Lower lobe of right lung (tissue), 2 donors: Measurements from ENCODE around the gene RNPEPL1. TPM values are rescaled to one million over a fixed set of nuclear protein-coding genes. Genes with fewer than 3 reads are reported as not detected.
"Not testable (repeated sequence)": the region's sequence is repeated elsewhere in the genome, so short reads cannot be mapped to it uniquely, and the experiment has no call there.

ENCODE experiments used
- ATAC-seq, 2 donors: fragments of 200-7000 bp; cut with Tn5 transposase; one replicate each; pipeline ENCODE4 v1.9.1; 2020 to 2022; ENCODE audit warnings: mild to moderate bottlenecking in 2 of 2, moderate library complexity in 2 of 2
- DNase-seq: peaks from one replicate; pipeline ENCODE4 v3.0.0-alpha.2; 2020
- H3K27ac ChIP-seq: fragments of 200-600 bp; one replicate; pipeline ENCODE4 v1.8.0; 2022
- H3K27me3 ChIP-seq: fragments of 200-600 bp; one replicate; pipeline ENCODE4 v1.8.0; 2022; ENCODE audit warnings: low read depth
- H3K36me3 ChIP-seq: fragments of 200-600 bp; one replicate; pipeline ENCODE4 v1.8.0; 2022; ENCODE audit warnings: mild to moderate bottlenecking
- H3K4me1 ChIP-seq: fragments of 200-600 bp; one replicate; pipeline ENCODE4 v1.8.0; 2022
- H3K4me3 ChIP-seq: fragments of 200-600 bp; one replicate; pipeline ENCODE4 v1.8.0; 2022; ENCODE audit warnings: mild to moderate bottlenecking
- H3K9me3 ChIP-seq: fragments of 200-600 bp; one replicate; pipeline ENCODE4 v1.8.0; 2022
- intact Hi-C: fragments of 100-400 bp; cut with DNase I; formaldehyde crosslinking; loops from one replicate; pipeline ENCODE4 v1.11.0; 2022
- total RNA-seq: library from RNA; stranded (reverse); fragmentation: NEBNext Ultra II Directional; extraction: Animal tissue kit (Norgen Biotek cat#: 25700); gene quantifications from one replicate; pipeline ENCODE4 v1.2.1, GENCODE V29; 2021
- TF ChIP-seq, protein P1 (sequence below): fragments of 200-600 bp; IDR thresholded peaks from one replicate; pipeline ENCODE4 v1.8.0; 2022; ENCODE audit warnings: antibody characterized with exemption, mild to moderate bottlenecking
- donor health status: DM: no; HTN: yes; CAD: no; lungs with severe emphysema.

RNPEPL1 gene
- total RNA-seq, 1 donor from 2014 or later = 102 TPM

DNA sequence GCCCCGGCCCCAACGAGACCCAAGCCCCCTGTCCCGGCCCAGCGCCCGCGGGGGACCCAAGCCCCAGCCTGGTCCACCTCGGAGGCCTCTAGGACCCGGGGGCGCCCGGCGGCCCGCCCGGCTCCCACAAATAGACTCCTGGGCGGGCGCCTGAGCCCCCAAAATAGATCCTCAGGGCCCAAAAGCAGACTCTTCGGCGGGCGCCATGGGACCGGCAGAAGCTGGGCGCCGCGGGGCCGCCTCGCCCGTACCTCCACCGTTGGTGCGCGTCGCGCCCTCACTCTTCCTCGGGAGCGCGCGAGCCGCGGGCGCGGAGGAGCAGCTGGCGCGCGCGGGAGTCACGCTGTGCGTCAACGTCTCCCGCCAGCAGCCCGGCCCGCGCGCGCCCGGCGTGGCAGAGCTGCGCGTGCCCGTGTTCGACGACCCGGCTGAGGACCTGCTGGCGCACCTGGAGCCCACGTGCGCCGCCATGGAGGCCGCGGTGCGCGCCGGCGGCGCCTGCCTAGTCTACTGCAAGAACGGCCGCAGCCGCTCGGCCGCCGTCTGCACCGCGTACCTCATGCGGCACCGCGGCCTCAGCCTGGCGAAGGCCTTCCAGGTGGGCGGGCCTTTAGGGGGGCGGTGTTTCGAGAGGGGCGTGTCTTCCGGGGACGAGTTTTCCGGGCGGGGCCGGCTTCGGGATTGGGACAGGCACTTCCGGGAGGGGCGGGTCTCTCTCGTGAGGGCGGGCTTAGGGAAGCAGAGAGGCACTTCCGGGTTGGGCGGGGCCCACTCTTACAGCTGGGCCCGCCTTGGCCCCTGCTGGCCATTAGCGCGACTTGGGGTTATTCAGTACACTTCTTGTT is 7.6 kb upstream of the RNPEPL1 start:
- peak overlapping the region; percentile 93 for H3K4me3 ChIP-seq
- H3K27me3 ChIP-seq = no peaks in the 10 kb centered on the region
- TF ChIP-seq, protein P1, sequence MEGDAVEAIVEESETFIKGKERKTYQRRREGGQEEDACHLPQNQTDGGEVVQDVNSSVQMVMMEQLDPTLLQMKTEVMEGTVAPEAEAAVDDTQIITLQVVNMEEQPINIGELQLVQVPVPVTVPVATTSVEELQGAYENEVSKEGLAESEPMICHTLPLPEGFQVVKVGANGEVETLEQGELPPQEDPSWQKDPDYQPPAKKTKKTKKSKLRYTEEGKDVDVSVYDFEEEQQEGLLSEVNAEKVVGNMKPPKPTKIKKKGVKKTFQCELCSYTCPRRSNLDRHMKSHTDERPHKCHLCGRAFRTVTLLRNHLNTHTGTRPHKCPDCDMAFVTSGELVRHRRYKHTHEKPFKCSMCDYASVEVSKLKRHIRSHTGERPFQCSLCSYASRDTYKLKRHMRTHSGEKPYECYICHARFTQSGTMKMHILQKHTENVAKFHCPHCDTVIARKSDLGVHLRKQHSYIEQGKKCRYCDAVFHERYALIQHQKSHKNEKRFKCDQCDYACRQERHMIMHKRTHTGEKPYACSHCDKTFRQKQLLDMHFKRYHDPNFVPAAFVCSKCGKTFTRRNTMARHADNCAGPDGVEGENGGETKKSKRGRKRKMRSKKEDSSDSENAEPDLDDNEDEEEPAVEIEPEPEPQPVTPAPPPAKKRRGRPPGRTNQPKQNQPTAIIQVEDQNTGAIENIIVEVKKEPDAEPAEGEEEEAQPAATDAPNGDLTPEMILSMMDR = peak; percentile 35
- peak; percentile 87 to 91 for ATAC-seq
- peaks cover 9% of the 10 kb centered on the region for H3K36me3 ChIP-seq
- peak; percentile 100 for DNase-seq
- intact Hi-C loops = no loop called here
- H3K4me1 ChIP-seq = peaks cover 78% of the 10 kb centered on the region
- peak overlapping the region; percentile 100 for H3K27ac ChIP-seq
- no peaks in the 10 kb centered on the region for H3K9me3 ChIP-seq

DNA sequence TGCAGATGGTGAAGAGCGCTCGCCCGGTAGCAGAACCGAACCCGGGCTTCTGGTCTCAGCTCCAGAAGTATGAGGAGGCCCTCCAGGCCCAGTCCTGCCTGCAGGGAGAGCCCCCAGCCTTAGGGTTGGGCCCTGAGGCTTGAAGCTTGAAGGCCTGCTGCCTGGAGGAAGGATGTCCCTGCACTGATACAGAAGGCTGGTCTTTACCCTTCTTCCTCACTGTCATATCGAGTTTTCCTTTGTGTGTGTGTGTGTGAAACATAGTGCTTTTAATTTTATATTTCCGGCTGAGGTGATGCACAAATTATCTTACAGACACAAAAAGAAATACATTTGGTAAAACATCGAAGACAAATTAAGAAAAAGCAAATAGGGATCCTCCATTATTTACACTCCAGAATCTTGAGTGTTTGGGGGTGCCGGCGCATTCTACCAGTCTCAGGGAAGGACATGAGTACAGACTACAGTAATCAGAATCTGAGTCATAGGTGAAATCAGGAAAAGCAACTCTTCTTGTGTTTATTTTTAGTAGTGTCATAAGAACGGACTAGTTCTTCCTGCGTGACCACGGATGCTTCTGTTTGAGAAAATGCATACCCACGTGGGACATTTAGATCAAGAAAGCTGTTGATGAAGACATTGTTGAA is 6.8 kb upstream of the RNPEPL1 start:
- no peaks in the 10 kb centered on the region for H3K27me3 ChIP-seq
- DNase-seq (no peak), ATAC-seq (no peak)
- H3K9me3 ChIP-seq = no peaks in the 10 kb centered on the region
- H3K4me1 ChIP-seq = peaks cover 84% of the 10 kb centered on the region
- H3K27ac ChIP-seq = peak overlapping the region; percentile 100
- peaks cover 9% of the 10 kb centered on the region for H3K36me3 ChIP-seq
- intact Hi-C loops = no loop called here
- peak overlapping the region; percentile 93 for H3K4me3 ChIP-seq
- TF ChIP-seq, protein P1 = no peak

DNA sequence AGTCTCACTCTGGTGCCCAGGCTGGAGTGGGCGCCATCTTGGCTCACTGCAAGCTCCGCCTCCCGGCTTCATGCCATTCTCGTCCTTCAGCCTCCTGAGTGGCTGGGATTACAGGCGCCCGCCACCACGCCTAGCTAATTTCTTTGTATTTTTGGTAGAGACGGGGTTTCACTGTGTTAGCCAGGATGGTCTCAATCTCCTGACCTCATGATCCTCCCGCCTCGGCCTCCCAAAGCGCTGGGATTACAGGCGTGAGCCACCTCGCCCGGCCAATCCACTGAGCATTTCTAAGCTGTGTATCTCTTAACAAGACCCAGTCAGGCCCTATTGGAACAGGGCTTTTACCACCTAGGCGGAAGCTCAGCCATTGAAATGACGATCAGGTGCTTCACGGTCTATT is 5.1 kb upstream of the RNPEPL1 start:
- H3K4me1 ChIP-seq = peaks cover 81% of the 10 kb centered on the region
- H3K27me3 ChIP-seq, DNase-seq, ATAC-seq, H3K36me3 ChIP-seq, H3K4me3 ChIP-seq, H3K9me3 ChIP-seq, H3K27ac ChIP-seq, intact Hi-C loops: not testable (repeated sequence)

DNA sequence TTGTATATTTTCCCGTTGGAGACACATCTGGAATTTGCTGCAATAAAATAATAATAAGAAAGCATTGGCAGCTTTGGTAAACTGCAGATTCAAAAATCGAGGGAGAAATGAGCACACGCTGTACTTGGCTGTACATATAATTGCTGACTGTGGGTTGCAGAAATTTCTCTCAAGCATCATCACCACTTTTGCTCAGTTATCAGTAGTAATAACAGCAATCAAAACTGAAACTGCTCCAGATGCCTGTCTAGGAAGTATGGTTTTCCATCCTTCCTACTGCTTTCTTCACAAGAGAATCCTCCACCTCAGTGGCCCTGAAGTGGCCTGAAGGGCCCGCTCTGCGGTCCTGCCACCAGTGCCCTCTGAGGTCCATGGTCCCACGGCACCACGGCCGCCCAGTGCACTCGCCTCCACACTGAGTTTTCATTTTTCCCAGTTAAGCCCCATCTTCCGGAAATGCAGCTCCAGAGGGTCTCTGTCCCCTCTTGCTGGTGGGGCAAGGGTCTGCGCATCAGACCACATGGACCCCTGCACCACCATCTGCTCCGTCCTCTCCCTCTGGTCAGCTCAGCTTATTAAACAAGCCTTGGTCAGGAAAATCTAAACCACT is 4.2 kb upstream of the RNPEPL1 start:
- Histone ChIP-seq H3K4me3 (no peak overlapping the region), H3K9me3 (no peaks in the 10 kb centered on the region), H3K27me3 (no peaks in the 10 kb centered on the region), H3K4me1 (peaks cover 73% of the 10 kb centered on the region), H3K36me3 (peaks cover 9% of the 10 kb centered on the region), H3K27ac (peak overlapping the region; percentile 91)
- DNase-seq = no peak
- TF ChIP-seq, protein P1 = no peak
- no peak for ATAC-seq
- intact Hi-C loops = no loop called here

DNA sequence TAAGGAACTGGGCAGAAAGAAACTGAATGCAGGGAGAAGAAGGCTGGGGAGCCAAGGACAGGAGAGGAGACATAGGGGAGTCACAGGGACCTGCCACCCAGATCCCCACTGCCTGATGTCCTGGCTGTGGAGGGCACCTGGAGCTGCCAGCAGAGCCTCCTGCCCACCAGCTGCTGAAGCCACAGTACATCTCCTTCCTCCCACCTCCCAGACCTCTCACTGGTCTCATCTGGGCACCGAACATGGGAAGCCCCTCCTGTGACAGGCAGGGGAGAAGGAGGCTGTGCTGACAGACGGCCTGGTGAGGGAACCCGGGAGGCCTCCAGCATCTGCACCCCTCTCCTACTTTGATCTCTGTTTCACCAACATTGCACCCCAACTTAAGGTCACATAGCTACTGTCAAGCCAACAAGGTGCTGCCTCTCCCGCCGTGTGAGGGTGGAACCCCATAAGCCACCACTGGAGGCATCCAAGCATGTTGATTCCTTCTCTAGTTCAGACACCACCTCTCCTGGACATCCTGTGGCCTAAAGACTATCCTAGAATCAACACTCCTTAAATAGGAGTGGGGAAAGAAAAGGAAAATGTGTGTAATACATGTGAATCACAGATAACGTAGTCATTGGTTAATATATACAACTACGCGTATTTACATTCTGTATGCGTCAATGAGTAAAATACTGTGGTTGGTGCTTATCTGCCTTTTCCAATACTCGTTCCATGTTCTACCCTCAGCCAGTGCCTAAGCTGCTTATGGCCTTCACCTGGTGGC is 3.5 kb upstream of the RNPEPL1 start:
- Histone ChIP-seq H3K27ac (peak overlapping the region; percentile 91), H3K36me3 (peaks cover 9% of the 10 kb centered on the region), H3K27me3 (no peaks in the 10 kb centered on the region), H3K9me3 (no peaks in the 10 kb centered on the region), H3K4me3 (peak overlapping the region; percentile 85), H3K4me1 (peaks cover 71% of the 10 kb centered on the region)
- TF ChIP-seq, protein P1 = no peak
- ATAC-seq (no peak), DNase-seq (no peak)
- intact Hi-C loops = no loop called here
